Upper lobe of left lung (tissue), 4 donors: ENCODE data around the gene NFKB2.
A peak's percentile ranks its signal among the peaks of the same experiment; 100 is the strongest.

Source experiments
- CTCF ChIP-seq, 6 experiments: fragments of 450-650 bp in 4 of 6; fragments of 200-600 bp in 2 of 6; sonication (generic) in 2 of 6; IDR thresholded peaks; one replicate each; pipeline ENCODE4 v1.5.1; 2016 to 2019; ENCODE audit warnings: antibody characterized with exemption in 6 of 6
- POLR2AphosphoS5 ChIP-seq, 2 donors: sonication (generic); formaldehyde crosslinking; IDR thresholded peaks; one replicate each; pipeline ENCODE4 v1.5.1; 2017; ENCODE audit warnings: antibody characterized with exemption in 2 of 2

DNA sequence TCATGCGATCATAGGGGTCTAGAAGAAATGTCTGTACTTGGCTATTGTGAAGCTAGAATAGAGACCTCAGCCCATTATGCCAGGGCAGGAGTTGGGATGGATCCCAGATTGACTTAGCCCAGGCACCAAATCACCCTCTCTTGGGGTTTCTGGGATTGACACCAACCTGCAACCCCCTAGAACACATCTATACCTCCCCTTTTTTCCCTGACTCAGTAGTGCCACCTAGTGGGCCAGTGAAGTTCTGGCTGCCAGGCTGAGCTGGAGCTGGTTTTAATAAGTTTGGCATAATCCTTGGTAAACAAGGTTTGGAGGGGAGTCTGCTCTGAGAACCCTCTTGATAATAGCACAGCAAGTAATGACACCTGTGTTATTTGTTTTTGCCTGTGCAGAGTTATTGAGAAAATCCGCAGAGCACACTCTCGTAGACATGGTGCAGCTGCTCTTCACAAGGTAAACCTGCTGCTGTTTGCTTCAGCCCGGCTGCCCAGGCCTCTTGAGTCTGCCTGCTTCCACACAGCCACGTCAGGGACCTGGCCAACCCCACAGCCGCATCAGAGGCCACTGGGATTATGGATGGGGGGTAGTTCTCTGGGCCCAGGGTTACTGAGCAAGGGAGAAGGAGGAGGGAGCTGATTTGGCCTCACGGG is 43.3 kb upstream of the NFKB2 start:
- TF ChIP-seq CTCF (IDR thresholded peaks at IDR 0.05) (peak; percentile 71 to 82 (median 79)), POLR2AphosphoS5 (IDR thresholded peaks at IDR 0.05) (no peak)
